GM19455 (cell line): Measurements from ENCODE around the gene ATP8B4.

Experiments
- ATAC-seq: cut with Tn5 transposase; IDR thresholded peaks from one replicate; pipeline ENCODE4 v1.9.1; 2021; ENCODE audit not compliant: unreplicated experiment

The ATP8B4 gene

GRCh38 chr15:49865925-49866757 lies 252.9 kb downstream of the ATP8B4 start:
- no peak for ATAC-seq

- ATAC-seq: no peak
These were observed 254.8 kb downstream of the ATP8B4 start for GRCh38 chr15:49864251-49864650.

DNA sequence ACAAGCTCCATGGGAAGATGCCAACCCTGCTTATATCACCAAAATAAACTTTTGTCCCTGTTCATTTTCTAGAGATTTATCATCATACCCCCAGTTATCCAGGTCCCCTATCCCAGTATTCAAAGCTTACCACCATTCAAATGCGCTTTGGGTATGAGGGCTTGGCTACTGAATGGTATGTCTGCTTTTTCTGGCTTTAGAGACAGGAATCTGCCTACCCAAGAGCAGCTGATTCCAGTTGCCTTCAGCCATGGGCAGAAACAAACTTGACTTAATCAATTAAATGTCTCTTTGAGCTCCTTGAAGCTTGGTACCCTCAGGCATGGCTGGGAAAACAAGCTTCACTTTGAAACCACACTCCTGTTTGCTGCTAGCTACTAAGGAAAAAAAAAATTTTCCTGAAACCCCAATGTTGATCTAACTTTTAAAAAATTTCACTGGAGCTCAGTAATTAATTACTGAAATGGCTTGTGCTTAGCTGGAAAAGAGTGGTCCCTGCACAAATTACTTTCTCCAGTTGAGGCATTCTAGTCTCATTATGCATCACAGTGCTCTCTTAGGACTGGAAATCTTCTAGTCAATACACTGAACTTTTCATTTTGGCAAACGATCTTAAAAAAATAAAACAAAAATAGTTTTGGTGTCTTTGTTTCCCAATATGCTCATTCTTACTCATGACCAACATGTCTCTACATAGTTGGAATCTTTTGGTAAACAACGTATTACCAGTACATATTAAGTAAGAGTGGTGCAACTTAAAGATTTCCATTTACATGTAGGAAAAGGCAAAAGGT lies 255.4 kb downstream of the ATP8B4 start:
- ATAC-seq: no peak

GRCh38 chr15:49860101-49860500 lies 258.9 kb downstream of the ATP8B4 start:
- no peak for ATAC-seq

- no peak for ATAC-seq
These were observed 261.2 kb downstream of the ATP8B4 start for GRCh38 chr15:49857496-49858475.

- no peak for ATAC-seq
These were observed 263.0 kb downstream of the ATP8B4 start for GRCh38 chr15:49855917-49856637.

DNA sequence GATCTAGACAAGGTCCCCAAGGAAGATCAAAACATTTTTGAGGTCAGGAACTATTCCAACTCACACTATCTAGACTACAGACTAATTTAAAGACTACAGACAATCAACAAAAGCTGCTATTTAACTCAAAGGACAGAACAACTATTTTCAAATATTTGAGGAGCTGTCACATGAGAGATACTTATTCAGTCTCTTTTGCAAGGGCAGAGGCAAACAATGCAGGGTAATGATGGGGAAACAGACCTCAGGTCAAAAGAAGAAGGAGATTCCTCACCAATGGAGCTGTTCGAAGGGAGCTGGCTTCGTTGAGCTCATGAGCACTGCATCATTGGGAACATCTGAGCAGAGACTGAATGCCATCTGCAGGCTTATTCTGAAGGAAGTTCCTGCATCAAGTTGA lies 266.3 kb downstream of the ATP8B4 start:
- ATAC-seq: no peak

DNA sequence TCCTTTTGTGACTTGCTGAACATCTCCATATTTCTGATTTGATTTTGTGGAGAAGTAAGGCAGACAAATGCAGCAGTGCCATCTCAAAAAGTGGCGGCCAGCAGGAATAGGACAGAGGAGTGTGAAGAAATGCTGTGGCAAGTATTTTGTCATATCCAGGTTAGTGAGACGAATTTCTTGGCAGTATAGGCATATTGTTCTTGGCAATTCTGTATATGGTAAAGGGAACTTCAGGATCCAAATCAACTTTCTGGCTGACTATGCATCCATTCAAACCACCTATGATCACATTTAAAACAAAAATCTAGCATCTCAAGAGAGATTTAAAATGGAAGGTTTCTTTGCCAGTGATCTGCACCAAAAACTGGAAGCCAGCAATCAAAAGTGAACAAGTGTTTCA lies 270.2 kb downstream of the ATP8B4 start:
- ATAC-seq: no peak

DNA sequence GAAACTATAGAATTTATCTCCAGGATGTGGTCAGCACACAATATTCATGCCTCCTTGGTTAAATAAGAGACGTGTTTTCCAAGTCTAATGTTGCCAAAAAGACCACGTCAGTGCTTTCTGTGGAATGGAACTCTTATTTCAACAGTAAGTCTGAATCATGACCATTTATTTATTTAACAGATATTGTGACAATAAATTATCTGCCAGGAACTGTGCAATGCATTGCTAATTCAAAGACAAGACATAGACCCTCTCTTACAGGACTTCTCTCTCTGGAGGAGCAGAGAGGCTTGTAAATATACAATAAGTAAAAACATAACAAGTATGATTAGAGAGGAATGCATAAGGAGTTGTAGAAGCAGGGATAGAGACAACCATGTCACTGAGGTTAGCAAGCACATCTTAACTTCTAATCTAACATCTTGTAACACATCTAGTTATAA lies 270.7 kb downstream of the ATP8B4 start:
- ATAC-seq: no peak

DNA sequence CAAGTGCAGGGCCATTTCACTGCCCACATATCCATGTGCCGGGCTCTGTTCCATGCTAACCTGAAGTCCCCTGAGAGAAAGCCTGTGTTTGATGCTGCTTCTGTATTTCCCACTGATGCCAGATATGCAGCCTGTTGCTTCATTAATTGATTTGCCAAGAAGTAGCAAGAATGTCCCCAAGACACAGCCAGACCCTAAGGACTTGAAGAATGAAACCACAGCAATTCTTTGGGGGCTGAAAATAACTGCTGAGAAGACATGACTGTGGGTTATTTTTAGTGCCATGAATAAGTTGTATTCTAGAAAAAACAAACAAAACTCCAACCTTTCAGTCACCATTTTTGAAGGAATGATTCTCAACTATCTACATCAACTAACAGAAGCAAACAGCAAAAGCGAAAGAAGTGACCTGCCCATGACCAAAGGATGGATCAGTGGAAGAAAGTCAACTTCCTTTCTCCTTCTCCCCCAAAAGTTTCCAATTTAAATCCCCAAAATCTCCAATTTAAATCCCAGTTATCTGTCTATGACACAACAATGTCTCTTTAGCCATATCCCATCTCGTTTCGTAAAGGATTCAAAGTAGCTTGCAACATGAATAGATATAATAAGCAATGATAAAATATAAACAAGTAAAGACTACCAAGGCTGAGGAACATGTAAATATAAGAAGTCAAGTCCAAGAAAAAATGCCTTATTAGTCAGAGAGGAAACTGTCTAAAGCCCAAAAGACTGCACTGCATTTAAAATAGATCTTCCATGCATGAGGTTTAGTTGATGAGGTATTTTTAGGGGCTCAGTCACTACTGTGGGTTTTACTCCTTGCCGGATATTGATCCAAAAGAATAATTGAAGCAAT lies 271.4 kb downstream of the ATP8B4 start:
- ATAC-seq: no peak

- no peak for ATAC-seq
These were observed 274.6 kb downstream of the ATP8B4 start for GRCh38 chr15:49844390-49844789.

DNA sequence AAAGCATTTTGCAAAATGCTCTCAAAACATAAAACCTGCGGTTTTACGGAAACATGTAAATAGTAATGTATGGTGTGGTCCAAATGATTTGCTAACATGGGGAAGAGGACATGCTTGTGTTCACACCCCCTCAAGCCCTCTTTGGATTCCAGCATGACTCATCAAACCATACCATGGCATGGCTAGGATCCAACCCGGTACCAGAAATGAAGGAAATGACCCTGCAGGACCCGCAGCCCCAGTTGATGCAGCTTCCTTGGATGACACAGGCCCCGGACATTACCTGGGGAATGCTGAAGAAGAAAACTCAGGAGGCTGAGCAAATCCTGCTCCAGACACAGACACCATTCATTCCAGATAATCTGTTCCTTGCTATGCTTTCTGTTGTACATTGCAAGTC lies 275.3 kb downstream of the ATP8B4 start:
- no peak for ATAC-seq

- no peak for ATAC-seq
These were observed 276.9 kb downstream of the ATP8B4 start for GRCh38 chr15:49842031-49842730.

DNA sequence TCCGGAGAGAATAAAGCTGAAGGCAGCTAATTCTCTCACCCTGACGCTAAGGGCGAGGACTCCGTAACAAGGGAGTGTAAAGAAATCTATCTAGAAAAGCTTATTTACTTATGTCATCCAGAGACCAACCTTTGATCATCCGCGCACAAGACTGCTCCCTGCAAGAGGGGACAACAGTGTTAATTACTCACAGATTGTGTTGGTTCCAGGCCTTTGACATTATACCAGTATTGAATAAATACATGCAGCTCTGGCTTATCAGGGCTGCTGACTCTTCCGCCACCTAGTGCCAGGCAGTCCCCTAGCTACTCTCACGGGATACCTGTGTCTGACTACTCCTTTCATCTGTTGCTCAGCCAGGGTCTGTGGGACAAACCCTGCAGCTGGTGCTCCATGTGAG lies 286.5 kb downstream of the ATP8B4 start:
- ATAC-seq: no peak

GRCh38 chr15:49831206-49831965 lies 287.6 kb downstream of the ATP8B4 start:
- no peak for ATAC-seq

- no peak for ATAC-seq
These were observed 288.6 kb downstream of the ATP8B4 start for GRCh38 chr15:49830391-49830790.

DNA sequence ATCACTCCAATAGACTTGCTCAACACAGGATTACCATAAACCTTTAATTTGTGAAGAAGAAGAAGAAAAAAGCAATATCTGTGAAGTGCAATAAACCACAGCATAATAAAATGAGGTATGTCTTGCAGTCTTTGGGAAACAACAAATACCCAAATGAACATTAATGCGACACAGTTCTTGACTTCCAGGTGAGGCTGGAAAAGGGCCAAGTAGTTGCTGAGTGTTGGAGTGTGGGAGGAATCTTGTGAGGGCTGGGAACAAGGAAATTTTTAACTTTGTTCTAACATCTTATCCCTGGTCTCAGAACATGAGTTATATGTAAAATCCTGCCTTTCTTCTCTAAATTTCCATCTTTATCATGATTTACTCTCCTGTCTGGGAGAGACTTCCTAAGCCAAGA lies 291.7 kb downstream of the ATP8B4 start:
- ATAC-seq: no peak

DNA sequence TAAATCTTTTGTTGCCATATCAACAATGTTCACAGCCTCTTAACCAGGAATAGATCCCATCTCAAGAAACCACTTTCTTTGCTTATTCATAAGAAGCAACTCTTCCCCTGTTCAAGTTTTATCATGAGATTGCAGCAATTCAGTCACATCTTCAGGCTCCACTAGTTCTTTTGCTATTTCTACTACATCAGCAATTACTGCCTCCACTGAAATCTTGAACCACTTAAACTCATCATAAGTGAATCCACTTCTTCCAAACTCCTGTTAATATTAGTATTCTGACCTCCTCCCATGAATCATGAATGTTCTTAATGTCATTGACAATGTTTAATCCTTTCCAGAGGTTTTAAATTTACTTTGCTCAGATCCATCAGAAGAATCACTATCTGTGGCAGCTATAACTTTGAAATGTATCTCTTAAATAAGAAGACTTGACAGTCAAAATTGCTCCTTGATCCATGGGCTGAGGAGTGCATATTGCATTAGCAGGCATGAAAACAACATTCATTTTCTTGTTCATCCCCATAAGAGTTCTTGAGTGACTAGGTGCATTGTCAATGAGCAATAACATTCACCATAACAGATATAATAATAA lies 292.3 kb downstream of the ATP8B4 start:
- ATAC-seq: no peak
